GM18951 (cell line): Measurements from ENCODE around the gene EFTUD2.

Experiments used
- POLR2A ChIP-seq: IDR thresholded peaks from 4 replicates; pipeline ENCODE4 v1.6.1; 2011; ENCODE audit warnings: mild to moderate bottlenecking; ENCODE audit not compliant: insufficient read length, insufficient read depth; ENCODE audit errors: extremely low read depth
- in situ Hi-C: fragments of 300-500 bp; cut with MboI; formaldehyde crosslinking; loops from one replicate; pipeline ENCODE4 v1.12.0; 2022; ENCODE audit warnings: low sequenced_read_pairs, mixed read lengths, inconsistent platforms; ENCODE audit not compliant: unreplicated experiment

The EFTUD2 gene

DNA sequence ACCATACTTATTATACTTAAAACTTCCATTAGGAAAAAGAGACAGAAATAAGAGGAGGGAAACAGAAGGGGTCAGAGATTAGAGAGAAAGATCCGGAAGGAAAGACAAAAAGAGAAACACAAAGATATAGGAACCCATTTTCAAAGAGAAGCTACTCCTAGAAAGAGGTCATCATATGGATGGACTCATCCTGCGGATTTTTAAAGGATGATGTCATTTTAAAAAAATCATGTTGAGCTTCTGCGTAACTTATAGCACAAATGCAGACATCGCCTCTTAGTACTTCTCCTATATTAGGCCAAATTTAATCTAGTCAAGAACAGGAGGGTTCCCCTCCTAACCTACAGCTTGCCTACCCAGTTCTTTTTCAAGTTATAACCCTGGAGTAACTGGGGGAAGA, 18.1 kb downstream of the EFTUD2 start:
- TF ChIP-seq POLR2A, result no peak
- in situ Hi-C loops, result no loop called here

DNA sequence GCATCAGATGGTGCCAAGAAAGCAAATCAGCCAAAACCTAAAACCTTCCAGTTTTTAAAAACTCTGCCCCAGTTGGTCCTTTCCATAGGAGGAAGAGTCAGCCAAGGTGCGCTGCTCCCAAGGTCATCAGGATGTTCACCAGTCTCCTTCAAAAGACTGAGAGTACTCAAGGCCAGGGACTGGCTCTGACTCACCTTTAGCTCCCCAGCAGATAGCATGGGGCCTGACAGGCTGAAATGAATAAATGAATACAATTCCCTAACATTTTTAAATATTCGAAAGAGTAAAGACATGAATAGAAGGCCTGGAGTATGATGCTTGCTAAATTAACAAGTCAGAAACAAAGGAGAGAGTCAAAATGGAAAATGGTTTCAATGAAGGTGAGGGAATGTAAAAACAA, 19.2 kb downstream of the EFTUD2 start:
- in situ Hi-C loops, result no loop called here
- no peak for TF ChIP-seq POLR2A

DNA sequence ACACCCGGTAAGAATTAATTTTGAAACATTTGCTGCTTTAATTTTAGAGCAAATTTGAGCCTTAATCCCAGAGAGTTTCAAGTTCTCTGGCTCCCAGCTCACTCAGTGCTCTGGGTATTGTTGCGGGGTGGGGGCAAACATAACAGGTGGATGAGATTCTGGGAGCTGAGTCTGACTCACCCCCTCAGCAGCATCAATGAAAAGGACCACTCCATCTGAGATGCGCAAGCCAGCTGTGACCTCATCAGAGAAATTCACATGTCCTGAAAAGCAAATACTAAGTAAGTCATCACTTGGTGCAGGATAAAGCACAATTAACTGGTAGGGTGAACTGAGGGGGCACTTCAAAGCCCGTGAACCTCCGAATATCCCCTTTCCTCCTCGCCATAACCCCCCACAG, 19.9 kb downstream of the EFTUD2 start:
- in situ Hi-C loops, result no loop called here
- TF ChIP-seq POLR2A, result no peak

DNA sequence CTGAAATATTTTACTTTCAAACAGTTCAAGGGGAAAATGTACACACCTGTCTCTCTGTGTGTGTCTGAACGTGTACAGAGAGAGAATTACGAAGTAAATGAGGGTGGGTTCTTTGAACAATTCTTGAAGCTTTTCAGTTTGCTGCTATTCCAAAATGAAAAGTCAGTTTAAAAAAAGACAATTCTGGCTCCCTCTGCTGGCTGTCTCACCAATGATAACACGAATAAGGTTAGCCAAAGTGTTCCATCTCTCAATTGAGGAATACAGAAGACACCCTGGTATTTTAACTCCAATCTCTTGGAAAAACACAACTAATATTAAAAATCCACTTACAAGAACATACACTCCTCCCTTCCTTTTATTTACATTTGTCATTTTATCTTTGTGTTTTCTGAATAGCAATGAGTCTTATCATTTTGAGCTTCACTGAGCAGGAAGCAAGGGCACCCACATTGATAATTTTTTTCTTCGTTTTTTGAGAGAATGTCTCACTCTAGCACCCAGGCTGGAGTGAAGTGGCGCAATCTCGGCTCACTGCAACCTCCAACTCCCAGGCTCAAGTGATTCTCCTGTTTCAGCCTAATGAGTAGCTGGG, 20.5 kb downstream of the EFTUD2 start:
- no peak for TF ChIP-seq POLR2A
- in situ Hi-C loops, result no loop called here

- no peak for TF ChIP-seq POLR2A
- in situ Hi-C loops, result no loop called here
These were observed 22.1 kb downstream of the EFTUD2 start for GRCh38 chr17:44877121-44877520.

- no peak for TF ChIP-seq POLR2A
- in situ Hi-C loops, result no loop called here
These were observed 23.5 kb downstream of the EFTUD2 start for GRCh38 chr17:44875761-44876160.

DNA sequence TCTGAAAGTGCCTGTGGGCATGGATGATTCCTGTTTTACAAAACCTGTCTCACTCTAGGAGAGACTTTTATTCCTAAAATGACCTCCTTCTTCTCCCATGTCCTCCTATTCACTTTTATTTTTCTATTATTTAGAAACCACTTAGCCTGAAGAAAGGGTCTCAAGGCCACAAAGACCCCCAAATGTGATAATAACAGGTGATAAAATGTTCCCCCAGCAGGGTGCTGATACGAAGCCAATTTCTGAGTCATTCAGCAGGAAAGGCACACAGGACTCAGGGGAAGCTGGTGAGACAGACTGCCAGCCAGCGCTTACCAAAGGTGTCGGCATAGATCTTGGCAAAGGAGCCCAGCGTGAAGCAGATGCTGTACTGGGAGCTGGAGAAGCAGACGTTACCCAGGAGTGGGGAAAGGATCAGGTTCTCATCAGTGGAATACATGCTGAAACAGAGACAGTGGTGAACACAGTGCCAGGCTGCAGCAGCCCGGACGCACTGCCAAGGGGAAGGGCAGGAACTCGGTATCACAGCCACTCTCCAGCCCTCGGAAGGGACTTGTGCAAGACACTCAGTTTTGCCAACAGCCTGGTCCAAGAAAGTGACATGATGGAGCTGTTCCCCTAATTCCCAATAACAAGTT, 27.0 kb downstream of the EFTUD2 start:
- TF ChIP-seq POLR2A, result no peak
- in situ Hi-C loops, result no loop called here

- in situ Hi-C loops, result no loop called here
- TF ChIP-seq POLR2A, result no peak
These were observed 27.7 kb downstream of the EFTUD2 start for GRCh38 chr17:44871556-44871955.

DNA sequence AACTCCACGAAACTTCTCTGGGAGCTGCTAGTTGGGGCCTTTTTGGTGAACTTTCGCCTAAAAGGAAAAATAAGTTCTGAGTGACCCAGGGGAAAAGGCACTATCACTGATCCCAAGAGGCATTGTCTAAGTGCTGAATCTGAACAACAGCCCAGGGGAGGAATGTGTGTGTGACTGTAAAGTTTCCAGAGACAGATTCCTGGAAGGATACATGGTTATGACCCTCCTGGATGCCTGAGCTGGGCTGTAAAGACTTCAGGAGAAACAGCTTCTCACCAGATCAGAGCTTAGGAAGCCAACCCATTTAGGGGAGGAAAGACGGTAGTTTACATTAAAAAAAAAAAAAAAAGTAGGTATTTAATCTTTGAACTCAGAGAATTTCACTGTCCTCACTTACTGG, 31.4 kb downstream of the EFTUD2 start:
- TF ChIP-seq POLR2A, result no peak
- in situ Hi-C loops, result no loop called here

DNA sequence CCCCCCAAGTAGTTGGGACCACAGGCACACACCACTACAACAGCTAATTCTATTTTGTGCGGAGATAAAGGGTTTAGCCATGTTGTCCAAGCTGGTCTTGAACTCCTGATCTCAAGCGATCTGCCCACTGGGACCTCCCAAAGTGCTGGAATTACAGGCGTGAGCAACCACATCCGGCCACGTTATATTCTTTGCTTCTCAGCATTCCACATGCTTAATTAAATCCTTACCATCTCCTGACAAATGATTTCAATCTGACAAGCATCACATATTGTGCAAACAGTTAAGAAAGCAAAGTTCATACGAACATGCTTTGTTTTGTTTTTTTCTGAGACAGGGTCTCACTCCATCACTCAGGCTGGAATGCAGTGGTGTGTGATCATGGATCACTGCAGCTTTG, 33.3 kb downstream of the EFTUD2 start:
- in situ Hi-C loops, result no loop called here
- no peak for TF ChIP-seq POLR2A

- in situ Hi-C loops, result no loop called here
- no peak for TF ChIP-seq POLR2A
These were observed 34.0 kb downstream of the EFTUD2 start for GRCh38 chr17:44865231-44865660.

DNA sequence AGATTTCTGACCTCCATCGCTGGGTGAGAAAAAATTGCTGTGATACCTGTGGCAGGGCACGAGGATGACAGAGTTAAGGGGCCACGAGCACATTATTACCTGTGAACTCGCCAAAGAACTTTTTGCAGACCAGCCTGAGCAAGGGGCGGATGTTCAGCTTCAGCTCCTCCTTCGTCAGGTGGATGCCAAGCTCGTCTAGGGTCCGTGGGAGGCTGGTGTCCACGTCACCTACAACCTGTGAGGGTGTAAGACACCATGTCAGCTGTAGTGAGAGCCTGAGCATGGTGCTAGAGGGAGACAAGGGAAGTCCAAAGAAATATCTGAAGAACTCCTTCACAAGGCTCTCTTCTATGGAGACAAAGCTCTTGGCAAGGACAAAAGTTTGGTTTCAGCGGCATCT, 34.4 kb downstream of the EFTUD2 start:
- TF ChIP-seq POLR2A, result no peak
- in situ Hi-C loops, result loop anchor here (5.0 kb wide), 1 partner anchor 93 kb away; no protein-coding TSS in a partner anchor

DNA sequence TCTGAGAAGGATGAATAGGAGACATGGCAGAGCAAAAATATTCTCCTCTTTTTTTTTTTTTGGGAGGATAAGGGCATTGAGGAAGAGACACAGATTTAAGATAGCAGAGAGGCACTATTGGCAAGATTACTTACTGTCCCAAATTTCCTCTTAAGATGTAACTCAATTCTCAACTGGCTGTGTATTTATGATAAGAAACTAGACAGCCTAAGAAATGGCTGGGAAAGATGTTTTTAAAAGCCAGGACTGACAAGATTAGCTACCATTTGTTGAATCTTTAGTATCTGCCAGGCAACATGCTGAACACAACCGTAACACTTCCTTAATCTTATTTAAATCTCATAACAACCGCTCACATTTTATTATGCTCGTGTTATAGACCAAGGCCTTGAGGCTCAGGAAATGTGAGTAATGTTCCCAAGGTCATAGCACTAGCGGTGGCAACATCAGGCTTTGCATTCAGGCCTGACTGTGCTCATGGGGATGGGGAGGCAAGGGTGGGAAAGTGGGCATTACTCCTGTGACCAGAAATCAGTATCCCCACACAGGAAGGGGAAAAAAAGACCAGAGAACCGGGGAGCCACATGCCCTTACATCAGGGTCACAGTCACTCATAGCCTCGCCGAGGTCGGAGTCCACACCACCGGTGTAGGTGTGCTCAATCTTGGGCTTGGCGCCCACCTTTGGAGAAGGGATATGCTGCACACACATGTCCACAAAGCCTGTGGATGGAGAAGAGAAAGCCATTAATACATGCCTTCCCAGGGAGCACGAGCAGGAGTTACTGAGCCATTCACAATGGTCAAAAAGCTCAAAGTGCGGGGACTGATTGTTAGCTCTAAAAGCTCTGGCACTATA, 36.0 kb downstream of the EFTUD2 start:
- in situ Hi-C loops, result loop anchor here (5.0 kb wide), 1 partner anchor 91 kb away; no protein-coding TSS in a partner anchor
- no peak for TF ChIP-seq POLR2A

GRCh38 chr17:44862278-44862914, 36.8 kb downstream of the EFTUD2 start:
- TF ChIP-seq POLR2A, result no peak
- in situ Hi-C loops, result loop anchor here (5.0 kb wide), 1 partner anchor 90 kb away; no protein-coding TSS in a partner anchor

DNA sequence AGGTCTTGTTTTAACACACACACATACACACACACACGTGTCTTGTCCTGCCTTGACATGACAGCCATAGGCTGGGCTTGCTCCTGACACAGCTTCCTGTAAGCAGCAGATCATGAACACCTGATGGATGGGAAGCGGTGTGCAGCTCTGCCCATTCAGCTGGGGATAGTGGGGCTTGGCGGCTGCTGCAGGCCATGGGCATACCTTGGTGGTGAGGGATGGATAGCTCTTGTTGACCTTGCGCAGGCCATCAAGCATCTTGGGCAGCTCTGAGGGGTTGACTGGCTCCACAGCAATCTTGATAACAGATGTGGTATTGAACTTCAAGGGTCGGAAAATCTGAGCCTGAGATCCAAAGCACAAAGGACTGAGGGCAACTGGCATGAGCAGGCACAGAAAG, 39.5 kb downstream of the EFTUD2 start:
- TF ChIP-seq POLR2A, result no peak
- in situ Hi-C loops, result loop anchor here (5.0 kb wide), 1 partner anchor 87 kb away; no protein-coding TSS in a partner anchor
